Measurements from ENCODE around the gene LIFR. TPM values are rescaled to one million over a fixed set of nuclear protein-coding genes. Genes with fewer than 3 reads are reported as not detected.
A peak's percentile ranks its signal among the peaks of the same experiment; 100 is the strongest.

The LIFR gene
- total RNA-seq, 1 donor from 2014 or later = 110 TPM

DNA sequence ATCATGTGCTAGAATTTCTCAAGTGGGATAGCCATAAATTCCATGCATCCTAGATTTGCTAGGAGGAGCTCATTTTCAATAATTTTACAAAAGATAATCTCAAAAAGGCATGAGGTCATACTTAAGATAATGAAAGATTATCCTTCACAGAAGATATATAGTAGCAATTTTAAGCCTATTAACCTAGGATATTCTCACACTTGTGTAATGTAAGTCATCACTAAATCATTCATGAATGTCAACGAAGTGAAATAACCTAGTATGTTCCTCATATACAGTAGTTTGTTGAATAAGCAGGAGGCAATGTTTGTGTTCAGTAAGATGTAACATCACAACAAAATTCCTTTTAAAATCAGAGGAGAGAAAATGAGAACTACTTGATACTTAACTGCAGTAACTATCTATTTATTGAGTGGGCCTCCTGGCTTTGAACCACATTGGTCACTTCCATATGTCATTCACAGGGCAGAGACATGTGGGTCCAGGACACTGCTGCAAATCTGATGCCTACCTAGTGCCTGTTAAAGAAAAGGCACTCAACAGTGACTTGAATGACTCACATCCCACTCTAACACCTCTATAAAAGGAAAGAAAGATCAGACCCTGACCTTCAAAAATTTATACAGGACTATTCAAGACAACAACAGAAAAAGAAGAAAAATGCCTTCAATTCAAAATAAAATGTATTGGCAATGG lies 8.2 kb downstream of the LIFR start:
- DNase-seq (no peak), ATAC-seq (peak in 1 of 2 donors; percentile 63)
- H3K36me3 ChIP-seq = no peaks in the 10 kb centered on the region
- H3K9me3 ChIP-seq = no peaks in the 10 kb centered on the region
- peaks cover 62% of the 10 kb centered on the region for H3K4me1 ChIP-seq
- no peak overlapping the region for H3K27ac ChIP-seq
- H3K4me3 ChIP-seq = no peak overlapping the region
- H3K27me3 ChIP-seq (ENCODE audit: low read depth) = no peaks in the 10 kb centered on the region
- TF ChIP-seq, protein P1, sequence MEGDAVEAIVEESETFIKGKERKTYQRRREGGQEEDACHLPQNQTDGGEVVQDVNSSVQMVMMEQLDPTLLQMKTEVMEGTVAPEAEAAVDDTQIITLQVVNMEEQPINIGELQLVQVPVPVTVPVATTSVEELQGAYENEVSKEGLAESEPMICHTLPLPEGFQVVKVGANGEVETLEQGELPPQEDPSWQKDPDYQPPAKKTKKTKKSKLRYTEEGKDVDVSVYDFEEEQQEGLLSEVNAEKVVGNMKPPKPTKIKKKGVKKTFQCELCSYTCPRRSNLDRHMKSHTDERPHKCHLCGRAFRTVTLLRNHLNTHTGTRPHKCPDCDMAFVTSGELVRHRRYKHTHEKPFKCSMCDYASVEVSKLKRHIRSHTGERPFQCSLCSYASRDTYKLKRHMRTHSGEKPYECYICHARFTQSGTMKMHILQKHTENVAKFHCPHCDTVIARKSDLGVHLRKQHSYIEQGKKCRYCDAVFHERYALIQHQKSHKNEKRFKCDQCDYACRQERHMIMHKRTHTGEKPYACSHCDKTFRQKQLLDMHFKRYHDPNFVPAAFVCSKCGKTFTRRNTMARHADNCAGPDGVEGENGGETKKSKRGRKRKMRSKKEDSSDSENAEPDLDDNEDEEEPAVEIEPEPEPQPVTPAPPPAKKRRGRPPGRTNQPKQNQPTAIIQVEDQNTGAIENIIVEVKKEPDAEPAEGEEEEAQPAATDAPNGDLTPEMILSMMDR (IDR thresholded peaks at IDR 0.05) = no peak
- intact Hi-C loops (cut with DNase I) = no loop called here

GRCh38 chr5:38547257-38547656 lies 9.2 kb downstream of the LIFR start:
- ATAC-seq (no peak), DNase-seq (no peak)
- no peaks in the 10 kb centered on the region for H3K27me3 ChIP-seq (ENCODE audit: low read depth)
- no peak overlapping the region for H3K27ac ChIP-seq
- no peak overlapping the region for H3K4me3 ChIP-seq
- TF ChIP-seq, protein P1 (IDR thresholded peaks at IDR 0.05) = no peak
- intact Hi-C loops (cut with DNase I) = no loop called here
- no peaks in the 10 kb centered on the region for H3K36me3 ChIP-seq
- no peaks in the 10 kb centered on the region for H3K9me3 ChIP-seq
- peaks cover 72% of the 10 kb centered on the region for H3K4me1 ChIP-seq

GRCh38 chr5:38546691-38547146 lies 9.7 kb downstream of the LIFR start:
- no peaks in the 10 kb centered on the region for H3K36me3 ChIP-seq
- no peak overlapping the region for H3K4me3 ChIP-seq
- peaks cover 76% of the 10 kb centered on the region for H3K4me1 ChIP-seq
- DNase-seq = no peak
- H3K27ac ChIP-seq = no peak overlapping the region
- TF ChIP-seq, protein P1 (IDR thresholded peaks at IDR 0.05) = no peak
- H3K27me3 ChIP-seq (ENCODE audit: low read depth) = no peaks in the 10 kb centered on the region
- intact Hi-C loops (cut with DNase I) = no loop called here
- no peak for ATAC-seq
- no peaks in the 10 kb centered on the region for H3K9me3 ChIP-seq

GRCh38 chr5:38543886-38544285 lies 12.6 kb downstream of the LIFR start:
- H3K4me1 ChIP-seq = peaks cover 84% of the 10 kb centered on the region
- H3K9me3 ChIP-seq = no peaks in the 10 kb centered on the region
- no peaks in the 10 kb centered on the region for H3K27me3 ChIP-seq (ENCODE audit: low read depth)
- no peak overlapping the region for H3K4me3 ChIP-seq
- TF ChIP-seq, protein P1 (IDR thresholded peaks at IDR 0.05) = no peak
- no peak for ATAC-seq
- intact Hi-C loops (cut with DNase I) = no loop called here
- no peaks in the 10 kb centered on the region for H3K36me3 ChIP-seq
- no peak for DNase-seq
- no peak overlapping the region for H3K27ac ChIP-seq

- H3K4me1 ChIP-seq = peaks cover 82% of the 10 kb centered on the region
- H3K4me3 ChIP-seq = no peak overlapping the region
- peak; percentile 23 to 34 for ATAC-seq
- no peaks in the 10 kb centered on the region for H3K9me3 ChIP-seq
- no peaks in the 10 kb centered on the region for H3K36me3 ChIP-seq
- TF ChIP-seq, protein P1 (IDR thresholded peaks at IDR 0.05) = no peak
- intact Hi-C loops (cut with DNase I) = no loop called here
- no peak for DNase-seq
- no peak overlapping the region for H3K27ac ChIP-seq
- no peaks in the 10 kb centered on the region for H3K27me3 ChIP-seq (ENCODE audit: low read depth)
Measured at GRCh38 chr5:38543074-38543473, 13.4 kb downstream of the LIFR start.
